Ureter (tissue), 1 donor: Measurements from ENCODE around the gene CUL9. TPM values are rescaled to one million over a fixed set of nuclear protein-coding genes. Genes with fewer than 3 reads are reported as not detected.

Source experiments
- DNase-seq: peaks from one replicate; pipeline ENCODE4 v3.0.0-alpha.2; 2020; ENCODE audit warnings: low spot score
- total RNA-seq: library from RNA; stranded (reverse); gene quantifications from one replicate; pipeline ENCODE4 v1.2.4, GENCODE V29; 2023
- donor health status: DM: yes; HTN: yes; CAD: no.

The CUL9 gene
- total RNA-seq, 1 donor from 2014 or later = 71.7 TPM

DNA sequence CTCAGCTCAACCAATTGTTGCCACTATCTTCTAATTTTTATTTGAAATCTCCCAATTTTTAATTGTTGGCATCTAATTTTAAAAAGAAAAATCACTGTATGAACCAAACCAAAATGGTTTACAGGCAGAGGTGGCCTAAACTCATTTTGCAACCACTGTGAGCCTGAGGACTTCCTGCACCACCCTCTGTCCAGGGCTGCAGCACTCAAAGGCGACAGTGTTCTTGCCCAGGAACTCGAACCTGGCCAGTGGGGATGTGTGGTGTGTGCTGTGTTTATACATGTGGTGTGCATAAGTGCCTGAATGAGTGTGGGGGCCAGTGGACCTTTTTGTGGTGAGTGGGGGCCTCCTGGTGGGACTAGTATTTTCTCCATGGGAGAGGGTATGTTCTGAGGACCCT lies 91.7 kb downstream of the CUL9 start:
- no peak for DNase-seq

Other genes with a start within 250 kb of the CUL9 start
- 0.73 TPM for gene GNMT, start 221.4 kb upstream of the CUL9 start, total RNA-seq
- 23.0 TPM for gene PEX6, start 203.0 kb upstream of the CUL9 start, total RNA-seq
- 24.7 TPM for gene PPP2R5D, start 197.6 kb upstream of the CUL9 start, total RNA-seq
- 71.2 TPM for gene MEA1, start 168.2 kb upstream of the CUL9 start, total RNA-seq
- 40.3 TPM for gene KLHDC3, start 167.9 kb upstream of the CUL9 start, total RNA-seq
- 58.9 TPM for gene RRP36, start 160.6 kb upstream of the CUL9 start, total RNA-seq
- gene CUL7, start 128.3 kb upstream of the CUL9 start, total RNA-seq = 28.8 TPM
- 33.0 TPM for gene MRPL2, start 122.8 kb upstream of the CUL9 start, total RNA-seq
- 23.8 TPM for gene KLC4, start 122.6 kb upstream of the CUL9 start, total RNA-seq
- gene PTK7, start 105.9 kb upstream of the CUL9 start, total RNA-seq = 52.0 TPM
- 55.7 TPM for gene SRF, start 10.9 kb upstream of the CUL9 start, total RNA-seq
- 42.8 TPM for gene DNPH1, start 47.3 kb downstream of the CUL9 start, total RNA-seq
- not detected for gene TTBK1, start 61.3 kb downstream of the CUL9 start, total RNA-seq
- not detected for gene SLC22A7, start 116.1 kb downstream of the CUL9 start, total RNA-seq
- 1.5 TPM for gene CRIP3, start 126.6 kb downstream of the CUL9 start, total RNA-seq
- 14.7 TPM for gene ZNF318, start 187.5 kb downstream of the CUL9 start, total RNA-seq
- 52.7 TPM for gene ABCC10, start 245.3 kb downstream of the CUL9 start, total RNA-seq